ENCODE measurements around the gene BAK1. TPM values are rescaled to one million over a fixed set of nuclear protein-coding genes. Genes with fewer than 3 reads are reported as not detected.
"Not testable (repeated sequence)": the region's sequence is repeated elsewhere in the genome, so short reads cannot be mapped to it uniquely, and the experiment has no call there.

Gene BAK1
- total RNA-seq, 1 donor from 2014 or later = 33.0 TPM

DNA sequence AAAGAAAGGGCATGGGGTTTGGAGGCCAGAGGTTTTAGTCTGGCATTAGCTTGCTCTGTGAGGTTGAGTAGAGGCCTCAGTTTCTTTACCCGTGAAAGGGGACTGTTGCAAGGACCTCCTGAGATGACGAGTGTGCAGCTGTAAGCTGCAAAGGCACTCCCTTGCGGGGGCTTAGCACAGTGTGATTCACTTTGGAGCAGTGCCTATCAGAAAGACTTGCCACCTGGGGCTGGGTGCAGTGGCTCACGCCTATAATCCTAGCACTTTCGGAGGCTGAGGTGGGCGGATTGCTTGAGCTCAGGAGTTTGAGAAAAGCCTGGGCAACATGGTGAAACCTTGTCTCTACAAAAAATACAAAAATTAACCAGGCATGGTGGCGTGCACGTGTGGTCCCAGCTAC, 7.5 kb upstream of the BAK1 start:
- DNase-seq (ENCODE audit: low read depth) = no peak

DNA sequence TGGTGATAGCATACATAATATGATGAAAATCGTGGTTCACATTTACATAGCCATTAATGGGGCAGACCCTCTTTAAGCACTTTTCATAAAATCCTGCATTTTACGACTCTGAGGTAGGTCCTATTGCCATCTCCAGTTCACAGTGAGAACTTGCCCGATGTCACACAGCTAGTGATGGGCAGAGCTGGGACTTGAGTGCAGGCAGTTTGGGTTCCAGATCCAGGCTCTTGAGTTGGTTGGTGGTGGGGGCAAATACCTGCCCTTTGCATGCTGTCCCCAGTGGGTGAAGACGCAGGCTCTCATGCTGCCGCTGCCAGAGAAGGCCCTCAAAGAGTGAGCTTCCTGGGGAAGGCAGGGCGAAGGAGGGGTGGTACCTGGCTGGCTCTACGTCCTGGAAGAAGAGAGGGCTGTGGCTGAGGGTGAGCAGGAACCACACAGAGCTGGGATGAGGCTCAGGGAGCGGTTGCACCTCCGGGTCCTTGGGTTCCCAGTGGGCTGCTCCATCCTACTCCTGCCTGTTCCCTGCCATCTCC, 6.1 kb upstream of the BAK1 start:
- no peak for DNase-seq (ENCODE audit: low read depth)

DNA sequence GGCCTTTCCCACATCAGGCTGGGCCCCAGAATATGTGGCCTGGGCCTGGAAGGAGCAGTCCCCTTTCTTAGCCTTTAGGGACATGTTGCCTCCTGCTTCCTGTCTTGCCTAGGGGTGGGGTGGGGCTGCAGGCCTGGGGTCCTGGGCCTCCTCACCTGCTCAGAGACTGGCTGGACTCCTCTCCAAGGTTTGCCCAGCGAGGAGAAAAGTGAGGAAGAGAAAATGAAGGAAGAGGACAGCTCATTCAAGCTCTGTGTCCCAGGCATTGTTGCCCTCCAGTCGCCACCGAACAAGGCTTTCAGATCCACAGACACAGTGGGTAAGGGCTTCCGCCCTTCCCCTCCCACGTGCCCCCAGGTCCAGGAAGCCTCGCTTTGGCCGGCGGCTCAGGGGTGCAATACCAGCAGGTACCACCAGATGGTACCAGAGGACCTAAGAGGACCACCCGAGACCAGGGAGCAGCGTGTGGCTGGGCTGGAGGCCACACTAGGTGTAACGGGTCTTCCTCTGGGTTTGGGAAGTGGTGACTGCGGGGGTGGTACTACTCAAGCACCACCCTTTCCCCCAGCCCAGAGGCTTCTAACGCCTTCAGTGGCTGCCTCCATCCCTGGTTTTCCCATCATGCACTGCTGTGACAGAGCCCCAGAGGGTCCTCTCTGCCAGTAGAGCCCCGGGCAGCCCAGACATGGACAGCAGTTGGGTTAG, 5.5 kb upstream of the BAK1 start:
- DNase-seq (ENCODE audit: low read depth) = peak; percentile 46

DNA sequence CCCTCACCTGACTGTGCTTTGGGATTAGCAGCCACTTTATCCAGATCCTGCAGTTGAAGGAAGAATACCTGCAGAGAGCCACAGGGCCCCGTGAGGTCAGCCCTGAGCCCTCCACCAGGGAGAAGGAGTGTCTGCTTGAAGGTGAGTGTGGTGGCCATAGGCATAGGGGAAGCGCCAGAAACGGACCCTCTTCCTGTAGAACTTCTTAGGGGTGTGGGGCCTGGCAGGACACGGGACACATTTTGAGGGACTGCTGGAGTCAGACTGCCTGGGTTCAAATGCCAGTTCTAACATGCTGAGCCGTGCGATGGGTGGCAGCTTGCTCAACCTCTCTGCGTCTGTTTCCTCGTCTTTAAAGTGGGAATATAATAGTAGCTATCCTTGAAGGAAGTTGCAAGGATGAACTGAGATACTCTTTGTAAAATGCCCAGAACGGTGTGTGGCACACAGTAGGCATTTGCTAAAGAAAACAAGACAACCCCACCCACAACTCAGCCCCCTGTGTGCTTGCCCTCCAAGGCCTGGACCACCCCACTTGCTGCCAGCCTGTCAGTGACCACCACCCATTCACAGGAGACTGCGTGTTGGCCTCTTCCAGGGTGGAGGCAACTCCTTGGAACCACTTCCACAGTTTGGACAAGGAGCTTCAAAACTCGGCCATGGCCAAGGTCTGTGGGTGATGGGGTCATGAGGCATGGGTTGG, 4.8 kb upstream of the BAK1 start:
- no peak for DNase-seq (ENCODE audit: low read depth)

DNA sequence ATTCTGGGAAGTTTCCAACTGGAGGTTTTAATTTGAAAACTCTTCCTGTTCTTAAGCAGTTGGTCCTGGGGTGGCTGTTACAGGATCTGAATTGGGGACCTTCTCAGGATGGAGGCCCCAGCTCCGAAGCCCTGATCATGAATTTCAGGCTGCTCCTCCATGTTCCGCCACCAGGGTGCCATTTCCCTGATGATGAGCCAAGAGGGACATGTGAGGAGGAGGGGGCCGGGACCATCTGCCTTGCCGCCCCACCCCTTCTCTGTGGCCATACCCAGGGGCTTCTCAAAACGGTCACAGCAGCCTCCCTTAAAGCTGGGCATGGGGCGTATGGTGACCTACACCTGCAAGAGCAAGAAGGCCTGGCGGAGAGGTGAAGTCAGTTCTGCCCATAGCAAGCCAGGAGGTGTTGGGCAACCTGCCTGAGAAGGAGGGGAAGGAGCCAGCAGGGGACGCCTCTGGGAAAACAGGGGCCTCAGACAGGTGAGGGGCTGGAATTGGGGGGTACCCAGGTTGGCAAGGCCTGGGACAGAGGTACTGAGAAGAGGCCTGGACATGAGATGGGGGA, 3.6 kb upstream of the BAK1 start:
- DNase-seq (ENCODE audit: low read depth) = no peak

DNA sequence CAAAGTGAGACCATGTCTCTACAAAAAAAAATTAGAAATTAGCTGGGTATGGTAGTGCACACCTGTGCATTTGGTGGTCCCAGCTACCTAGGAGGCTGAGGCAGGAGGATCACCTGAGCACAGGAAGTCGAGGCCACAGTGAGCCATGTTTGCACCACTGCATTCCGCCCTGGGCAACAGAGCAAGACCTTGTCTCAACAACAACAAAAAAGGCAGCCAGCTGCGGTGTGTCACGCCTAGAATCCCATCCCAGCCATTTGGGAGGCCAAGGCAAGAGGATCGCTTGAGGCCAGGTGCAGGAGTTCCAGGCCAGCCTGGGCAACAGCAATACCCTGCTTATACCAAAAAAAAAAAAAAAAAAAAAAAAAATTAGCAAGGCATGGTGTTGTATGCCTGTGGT, 1.1 kb upstream of the BAK1 start:
- no peak for DNase-seq (ENCODE audit: low read depth)

DNA sequence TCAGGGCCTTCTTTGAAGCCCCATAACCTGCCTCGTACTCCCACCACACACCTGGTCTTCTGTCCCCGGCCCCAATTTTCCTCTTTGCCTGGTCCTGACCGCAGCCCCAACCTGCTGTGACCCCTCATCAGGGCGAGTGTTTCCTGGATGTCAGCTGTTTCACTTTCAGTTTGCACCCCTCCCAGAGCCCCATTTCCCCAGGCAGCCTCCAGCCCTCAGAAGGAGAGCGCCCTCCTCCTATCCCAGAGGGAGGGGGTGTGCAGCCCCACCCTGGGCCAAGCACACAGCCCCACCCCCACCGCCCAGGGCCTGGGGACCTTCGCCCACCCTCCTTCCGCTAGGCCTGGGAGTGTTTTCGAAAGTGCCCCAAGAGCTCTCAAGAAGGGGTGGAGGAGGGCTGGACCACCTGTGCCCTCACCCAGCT, 1.5 kb downstream of the BAK1 start:
- DNase-seq (ENCODE audit: low read depth) = no peak

DNA sequence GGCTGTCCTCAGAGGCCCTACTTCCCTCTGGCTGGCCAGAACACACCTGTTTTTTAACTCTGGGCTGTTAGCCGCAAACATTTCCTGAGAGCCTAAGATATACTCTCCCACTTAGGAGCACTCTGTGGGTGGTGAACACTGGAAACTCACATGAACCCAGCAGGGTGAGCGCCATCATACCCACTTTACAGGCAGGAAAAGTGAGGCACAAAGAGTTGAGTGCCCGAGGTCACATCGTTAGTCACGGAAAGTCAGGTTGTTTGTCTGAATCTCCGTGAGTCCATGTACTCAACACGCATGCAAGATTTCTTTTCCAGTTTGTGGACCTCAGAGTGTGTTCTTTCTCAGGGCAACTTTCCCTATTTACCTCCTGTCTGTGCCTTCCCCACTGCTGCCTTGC, 1.9 kb downstream of the BAK1 start:
- no peak for DNase-seq (ENCODE audit: low read depth)

DNA sequence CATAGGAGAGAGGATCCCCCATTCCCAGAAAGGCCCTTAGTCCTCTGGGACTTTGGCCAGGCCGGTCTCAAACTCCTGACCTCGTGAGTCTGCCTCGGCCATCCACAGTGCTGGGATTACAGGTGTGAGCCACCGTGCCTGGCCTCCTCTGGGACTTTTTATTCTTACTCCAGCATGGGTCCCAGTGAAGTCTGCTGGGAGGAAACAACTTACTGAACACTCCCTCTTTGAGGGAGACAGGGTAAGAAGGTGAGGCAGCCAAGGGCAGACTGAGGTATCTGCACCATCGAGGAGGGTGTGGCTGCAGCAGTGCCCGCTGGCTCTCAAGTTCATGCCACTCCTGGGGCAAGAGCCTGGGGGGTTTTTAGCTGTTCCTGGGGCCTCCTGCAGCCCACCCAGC, 2.4 kb downstream of the BAK1 start:
- DNase-seq (ENCODE audit: low read depth) = no peak

DNA sequence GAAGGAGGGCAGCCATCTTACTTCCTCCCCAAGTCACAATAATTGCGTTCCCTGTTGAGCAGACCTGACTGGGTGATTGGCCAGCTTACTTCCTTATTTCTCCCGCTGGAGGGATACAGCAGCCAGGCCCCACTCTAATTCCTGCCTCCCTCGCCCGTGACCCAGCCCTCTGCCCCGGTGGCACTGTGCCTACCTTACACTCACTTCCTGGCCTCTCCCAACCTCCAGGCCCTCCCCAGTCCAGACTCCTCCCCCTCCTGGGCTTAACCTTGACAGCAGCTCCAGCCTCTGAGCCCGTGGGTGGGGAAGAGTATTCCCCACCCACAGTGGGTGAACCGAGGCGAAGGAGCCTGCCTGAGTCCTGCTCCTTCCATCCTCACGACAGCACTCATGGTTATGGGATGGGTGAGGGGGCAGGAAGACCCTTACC, 3.0 kb downstream of the BAK1 start:
- no peak for DNase-seq (ENCODE audit: low read depth)

DNA sequence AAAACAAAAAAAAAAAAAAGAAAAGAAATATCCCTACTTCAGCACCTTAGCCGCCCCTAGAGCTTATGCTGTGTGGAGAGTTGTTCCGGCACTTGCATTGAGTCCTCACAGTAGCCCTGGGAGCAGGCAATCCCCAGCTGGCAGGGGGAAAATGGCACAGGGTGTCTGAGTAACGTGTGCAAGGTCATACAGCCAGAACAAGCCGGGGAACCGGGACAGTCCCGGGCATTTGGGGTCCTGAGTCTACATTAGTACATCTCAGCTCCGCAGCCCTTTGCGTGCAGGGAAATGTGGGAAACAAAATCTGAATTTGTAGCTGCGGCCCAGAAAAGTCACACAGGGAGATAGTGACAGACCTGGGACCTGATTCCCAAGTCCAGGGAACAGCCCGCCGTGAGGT, 3.4 kb downstream of the BAK1 start:
- no peak for DNase-seq (ENCODE audit: low read depth)

DNA sequence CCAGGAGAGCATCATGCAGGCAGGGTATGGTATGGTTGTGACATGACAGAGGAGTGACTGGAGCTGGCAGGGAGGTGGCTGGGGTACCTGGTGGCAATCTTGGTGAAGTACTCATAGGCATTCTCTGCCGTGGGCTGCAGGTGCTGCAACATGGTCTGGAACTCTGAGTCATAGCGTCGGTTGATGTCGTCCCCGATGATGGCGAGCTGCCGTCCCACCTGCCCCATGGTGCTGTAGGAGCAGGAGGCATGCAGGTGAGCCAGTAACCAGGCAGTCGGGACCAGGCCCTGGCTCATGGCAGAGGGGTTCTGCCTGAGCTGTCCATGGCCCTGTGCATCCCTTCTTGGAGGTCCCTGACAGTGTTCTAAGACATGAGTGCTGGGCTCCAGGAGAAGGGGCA, 4.9 kb downstream of the BAK1 start:
- no peak for DNase-seq (ENCODE audit: low read depth)

DNA sequence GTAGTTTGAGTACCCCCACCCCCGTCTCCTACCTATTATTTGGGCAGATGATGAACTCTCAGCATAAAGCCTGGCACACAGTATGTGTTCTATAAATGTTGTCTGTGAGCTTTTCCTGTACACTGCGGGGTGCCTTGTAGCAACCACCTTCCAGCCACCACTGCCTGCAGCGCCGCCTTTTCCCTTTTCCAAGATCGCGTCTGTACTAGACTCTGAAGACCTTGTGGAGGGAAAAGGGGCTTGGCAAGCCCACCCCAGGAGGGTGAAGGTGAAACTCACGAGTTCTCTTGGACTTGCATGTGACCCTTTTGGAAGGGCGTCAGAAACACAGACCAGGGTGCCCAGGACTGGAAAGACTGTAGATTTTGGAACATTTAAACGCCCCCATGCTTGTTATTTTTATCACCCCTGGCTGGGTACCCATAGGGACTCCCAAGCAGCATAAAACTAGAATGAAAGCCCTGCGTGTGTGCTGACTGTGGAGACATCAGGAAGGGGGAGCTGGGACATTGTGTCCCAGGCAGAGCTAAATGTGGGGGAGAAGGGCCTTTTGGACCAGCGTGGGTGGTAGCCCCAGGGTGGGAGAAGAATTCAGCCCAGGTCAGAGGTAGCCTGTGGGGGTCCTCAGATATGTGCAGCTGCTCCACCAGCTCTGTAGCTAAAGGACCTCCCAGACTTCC, 8.3 kb downstream of the BAK1 start:
- no peak for DNase-seq (ENCODE audit: low read depth)

DNA sequence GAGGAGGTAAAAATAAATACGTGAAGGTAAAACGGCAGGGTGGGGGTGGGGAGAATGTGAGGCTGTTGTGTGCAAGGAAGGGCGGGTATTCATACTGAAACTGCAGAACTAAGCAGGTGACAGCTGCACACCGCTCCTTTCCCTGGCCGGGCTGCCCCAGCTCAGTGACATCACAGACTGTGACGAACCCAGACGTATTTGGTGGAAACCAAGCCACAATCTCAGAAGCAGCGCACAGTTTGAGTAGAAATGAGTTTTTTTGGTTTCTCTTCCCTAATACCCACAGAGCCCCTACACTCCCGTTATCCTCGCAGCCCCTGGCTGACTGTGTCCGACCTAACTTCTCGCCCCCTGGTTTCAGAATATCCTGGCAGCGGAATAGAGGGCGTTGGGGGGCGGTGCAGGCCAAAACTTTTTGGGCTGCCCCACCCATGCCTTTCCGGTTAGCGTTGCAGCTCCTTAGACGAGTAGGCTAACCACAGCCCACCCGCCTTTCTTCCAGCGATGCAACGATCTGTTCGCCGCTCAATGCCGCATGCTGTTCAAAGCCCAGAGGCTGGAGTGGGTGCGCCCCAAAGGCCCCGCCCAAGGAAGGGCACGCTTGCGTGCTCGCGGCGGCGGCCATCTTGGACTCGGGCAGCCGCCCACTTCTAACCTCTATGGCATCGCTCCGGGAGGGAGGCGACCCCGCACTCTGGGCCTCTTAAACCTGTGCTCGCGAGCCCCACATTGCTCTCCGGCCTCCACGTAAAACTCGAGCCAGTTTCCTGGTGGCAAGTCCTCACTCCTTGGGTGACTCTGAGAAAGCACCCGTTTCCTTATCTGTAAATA, 9.1 kb downstream of the BAK1 start:
- peak; percentile 39 for DNase-seq (ENCODE audit: low read depth)

DNA sequence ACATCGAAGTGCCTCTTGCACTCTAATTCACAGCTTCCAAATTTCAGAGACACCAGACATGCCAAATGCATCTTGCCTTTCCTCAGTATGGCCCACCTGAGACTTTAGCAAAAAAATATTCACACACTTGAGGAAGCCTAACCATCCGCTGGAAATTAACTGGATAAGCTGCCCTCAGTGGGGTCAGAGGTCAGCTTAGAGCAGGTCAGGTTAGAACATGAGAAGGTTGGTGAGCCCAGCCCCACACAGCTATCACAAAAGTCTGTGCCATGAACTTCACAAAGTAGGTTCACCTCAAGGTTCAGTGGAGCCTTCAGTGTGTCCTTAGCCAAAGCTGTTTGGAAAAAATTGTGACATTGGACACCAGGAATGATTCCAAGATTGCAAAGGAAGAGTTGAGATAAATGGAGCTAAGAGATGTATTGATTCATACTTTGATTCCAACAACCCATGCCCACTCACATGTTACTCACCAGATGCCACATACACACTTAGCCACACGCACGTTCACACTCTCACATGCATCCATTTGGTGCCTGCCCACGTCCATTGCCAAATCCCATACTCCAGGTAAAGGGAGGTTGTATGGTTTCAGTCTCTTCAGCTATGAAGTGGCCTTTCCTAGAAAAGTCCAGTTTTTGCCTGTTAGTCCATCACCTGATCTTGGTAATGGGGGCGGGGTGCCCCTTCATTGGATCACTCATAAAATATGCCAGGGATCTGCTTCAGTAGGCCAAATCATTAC, 11.1 kb downstream of the BAK1 start:
- no peak for DNase-seq (ENCODE audit: low read depth)

DNA sequence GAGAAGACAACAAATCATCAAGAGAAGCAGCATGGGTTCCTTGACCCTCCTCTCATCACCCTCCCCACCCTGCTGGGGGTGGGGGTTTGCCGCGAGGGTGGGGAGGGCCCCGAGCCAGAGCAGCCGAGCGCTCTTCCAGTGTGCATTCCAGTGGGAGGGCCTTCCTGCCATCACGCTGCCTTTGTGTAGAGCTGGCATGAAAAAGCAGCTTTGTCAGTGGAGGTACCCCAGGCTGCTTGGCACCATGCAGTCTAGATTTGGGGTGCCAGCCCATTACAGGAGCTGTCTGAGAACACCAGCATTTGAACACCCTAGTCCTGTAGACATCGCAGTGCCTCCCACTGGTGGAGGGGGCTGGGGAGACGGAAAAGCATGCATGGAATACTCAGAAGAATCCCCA, 12.2 kb downstream of the BAK1 start:
- no peak for DNase-seq (ENCODE audit: low read depth)

DNA sequence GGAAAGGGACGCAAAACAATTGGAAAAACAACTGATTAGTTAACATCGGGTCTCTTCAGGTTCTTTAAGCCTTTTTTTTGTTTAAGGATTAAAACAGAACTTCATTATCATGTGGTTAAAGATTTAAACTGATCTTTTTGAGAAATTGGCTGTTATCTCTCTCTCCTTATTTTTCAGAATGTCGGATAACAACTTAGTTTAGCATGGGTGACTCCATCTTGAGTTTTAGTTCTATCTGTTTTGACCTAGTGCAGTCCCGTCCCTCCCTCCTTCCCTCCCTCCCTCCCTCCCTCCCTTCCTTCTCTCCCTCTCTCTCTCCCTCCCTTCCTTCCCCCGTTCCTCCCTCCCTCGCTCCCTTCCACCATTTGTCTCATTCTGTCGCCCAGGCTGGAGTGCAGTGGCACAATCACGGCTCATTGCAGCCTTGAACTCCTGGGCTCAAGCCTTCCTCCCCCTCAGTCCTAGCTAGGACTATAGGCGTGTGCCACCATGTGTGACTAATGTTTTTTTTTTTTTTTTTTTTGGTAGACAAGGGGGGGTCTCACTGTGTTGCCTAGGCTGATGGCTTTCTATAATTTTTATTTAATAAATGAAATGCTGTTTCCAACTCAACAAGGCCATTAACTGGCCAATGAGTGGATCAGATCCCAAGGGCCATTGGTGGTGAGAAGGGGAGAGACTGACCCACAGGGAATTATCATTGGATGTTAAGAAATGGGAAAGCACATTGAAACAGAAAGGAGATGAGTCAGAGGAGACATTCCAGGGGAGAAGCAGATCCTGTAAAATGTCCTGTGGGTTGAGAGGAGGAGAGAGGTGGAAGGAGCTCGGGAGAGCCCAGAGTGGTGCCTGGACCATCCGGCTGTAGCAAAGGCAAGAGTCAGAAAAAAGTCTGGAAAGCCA, 13.6 kb downstream of the BAK1 start:
- DNase-seq (ENCODE audit: low read depth) = no peak

DNA sequence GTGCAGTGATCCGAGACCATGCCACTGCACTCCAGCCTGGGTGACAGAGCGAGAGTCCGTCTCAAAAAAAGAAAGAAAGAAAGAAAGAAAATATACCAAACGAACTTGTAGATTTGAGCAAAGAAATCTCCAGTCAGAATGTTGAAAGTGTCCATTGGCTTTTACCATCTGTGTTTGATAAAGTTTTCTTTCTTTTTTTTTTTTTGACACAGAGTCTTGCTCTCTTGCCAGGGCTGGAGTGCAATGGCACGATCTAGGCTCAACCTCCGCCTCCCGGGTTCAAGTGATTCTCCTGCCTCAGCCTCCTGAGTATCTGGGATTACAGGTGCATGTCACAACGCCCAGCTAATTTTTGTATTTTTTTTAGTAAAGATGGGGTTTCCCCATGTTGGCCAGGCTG, 21.3 kb downstream of the BAK1 start:
- no peak for DNase-seq (ENCODE audit: low read depth)

DNA sequence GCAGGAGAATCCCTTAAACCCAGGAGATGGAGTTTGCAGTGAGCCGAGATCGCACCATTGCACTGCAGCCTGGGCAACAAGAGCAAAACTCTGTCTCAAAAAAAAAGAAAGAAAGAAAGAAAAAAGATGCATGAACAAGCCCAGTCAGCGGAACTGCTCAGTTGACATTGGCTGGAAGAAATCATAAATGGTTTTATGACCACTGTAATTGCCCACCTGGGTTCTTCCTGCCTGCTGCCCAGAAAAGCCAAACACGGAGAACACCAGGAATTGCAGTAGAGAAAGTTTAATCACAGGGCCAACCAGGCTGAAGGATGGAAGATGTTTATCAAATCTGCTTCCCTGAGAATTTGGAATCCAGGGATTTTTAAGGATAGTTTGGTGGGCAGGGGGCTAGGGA, 22.7 kb downstream of the BAK1 start:
- DNase-seq (ENCODE audit: low read depth) = no peak

DNA sequence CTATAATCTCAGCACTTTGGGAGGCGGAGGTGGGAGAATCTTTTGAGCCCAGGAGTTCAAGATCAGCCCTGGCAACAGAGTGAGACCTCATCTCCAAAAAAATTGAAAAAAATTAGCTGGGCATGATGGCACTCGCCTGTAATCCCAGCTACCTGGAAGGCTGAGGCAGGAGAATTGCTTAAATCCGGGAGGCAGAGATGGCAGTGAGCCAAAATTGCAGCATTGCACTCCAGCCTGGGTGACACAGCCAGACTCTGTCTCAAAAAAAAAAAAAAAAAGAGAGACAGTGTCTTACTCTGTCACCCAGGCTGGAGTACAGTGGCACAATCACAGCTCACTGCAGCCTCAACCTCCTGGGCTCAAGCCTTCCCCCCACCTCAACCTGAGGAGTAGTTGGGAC, 27.2 kb downstream of the BAK1 start:
- DNase-seq (ENCODE audit: low read depth) = not testable (repeated sequence)

Data from renal cortical epithelial cell (primary cell).